GM21723 (cell line): ENCODE results near the gene ZSWIM7.
"Not testable (repeated sequence)": the region's sequence is repeated elsewhere in the genome, so short reads cannot be mapped to it uniquely, and the experiment has no call there.

ENCODE experiments used
- ATAC-seq: cut with Tn5 transposase; IDR thresholded peaks from one replicate; pipeline ENCODE4 v1.9.1; 2021; ENCODE audit warnings: mild to moderate bottlenecking, moderate library complexity; ENCODE audit not compliant: unreplicated experiment

Gene ZSWIM7

DNA sequence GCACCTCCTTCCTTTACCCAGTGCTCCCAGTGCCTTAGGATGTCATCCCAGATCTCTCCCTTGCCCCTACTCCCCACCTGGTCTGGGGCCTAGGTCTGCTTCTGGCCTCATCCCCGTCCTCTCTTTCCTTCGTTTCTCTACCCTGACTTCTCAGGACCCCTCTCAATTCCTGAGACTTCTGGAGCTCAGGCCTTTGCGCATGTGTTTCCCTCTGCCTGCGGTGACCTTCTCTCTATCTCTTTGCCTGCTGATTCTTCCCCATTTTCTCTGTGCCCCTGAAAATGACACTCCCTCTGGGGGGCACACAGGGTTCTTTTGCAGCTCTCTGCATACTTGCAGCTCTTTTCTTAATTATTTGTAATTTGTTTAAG, 41.0 kb downstream of the ZSWIM7 start:
- ATAC-seq = no peak

DNA sequence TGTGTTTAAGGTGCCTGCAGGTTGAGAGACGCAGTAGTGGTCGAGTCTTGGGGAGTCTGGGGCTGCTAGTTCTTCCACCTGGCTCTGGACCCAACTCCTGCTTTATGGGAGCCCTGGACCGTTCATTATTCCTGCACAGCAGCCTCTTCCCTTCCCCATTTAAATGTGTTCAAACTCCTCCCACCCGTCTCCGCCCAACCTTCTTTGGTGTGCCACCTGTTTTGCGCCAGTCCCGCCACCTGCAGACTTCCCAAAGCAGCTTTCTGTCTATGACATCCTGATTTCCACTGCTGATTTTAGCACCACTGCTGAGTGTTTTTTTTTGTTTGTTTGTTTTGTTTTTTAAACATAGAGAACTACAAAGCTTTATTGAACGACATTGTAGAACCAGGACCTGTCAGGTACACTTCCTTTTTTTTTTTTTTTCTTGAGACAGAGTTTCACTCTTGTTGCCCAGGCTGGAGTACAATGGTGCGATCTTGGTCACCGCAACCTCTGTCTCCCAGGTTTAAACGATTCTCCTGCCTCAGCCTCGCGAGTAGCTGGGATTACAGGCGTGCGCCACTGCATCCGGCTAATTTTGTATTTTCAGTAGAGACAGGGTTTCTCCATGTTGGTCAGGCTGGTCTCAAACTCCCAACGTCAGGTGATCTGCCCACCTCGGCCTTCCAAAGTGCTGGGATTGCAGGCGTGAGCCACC, 41.7 kb downstream of the ZSWIM7 start:
- no peak for ATAC-seq

DNA sequence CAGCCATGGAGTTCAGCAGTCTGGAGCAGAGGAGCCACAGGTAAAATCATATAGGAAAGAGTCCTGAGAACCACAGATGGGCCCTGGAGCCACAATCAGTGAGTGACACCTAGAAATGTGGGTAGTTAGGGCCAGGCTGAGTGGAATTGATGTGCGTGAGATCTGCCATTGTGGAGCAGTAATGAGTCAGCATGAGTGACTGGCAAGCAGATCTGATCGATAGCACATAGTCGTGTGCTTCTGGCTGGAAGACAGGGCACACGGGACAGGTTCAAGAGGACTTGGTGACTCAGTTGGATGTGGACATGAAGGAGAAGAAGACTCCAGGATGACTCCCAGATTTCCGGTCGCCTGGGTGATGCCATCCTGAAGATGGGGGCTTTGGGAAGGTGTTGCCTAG, 42.3 kb downstream of the ZSWIM7 start:
- no peak for ATAC-seq

DNA sequence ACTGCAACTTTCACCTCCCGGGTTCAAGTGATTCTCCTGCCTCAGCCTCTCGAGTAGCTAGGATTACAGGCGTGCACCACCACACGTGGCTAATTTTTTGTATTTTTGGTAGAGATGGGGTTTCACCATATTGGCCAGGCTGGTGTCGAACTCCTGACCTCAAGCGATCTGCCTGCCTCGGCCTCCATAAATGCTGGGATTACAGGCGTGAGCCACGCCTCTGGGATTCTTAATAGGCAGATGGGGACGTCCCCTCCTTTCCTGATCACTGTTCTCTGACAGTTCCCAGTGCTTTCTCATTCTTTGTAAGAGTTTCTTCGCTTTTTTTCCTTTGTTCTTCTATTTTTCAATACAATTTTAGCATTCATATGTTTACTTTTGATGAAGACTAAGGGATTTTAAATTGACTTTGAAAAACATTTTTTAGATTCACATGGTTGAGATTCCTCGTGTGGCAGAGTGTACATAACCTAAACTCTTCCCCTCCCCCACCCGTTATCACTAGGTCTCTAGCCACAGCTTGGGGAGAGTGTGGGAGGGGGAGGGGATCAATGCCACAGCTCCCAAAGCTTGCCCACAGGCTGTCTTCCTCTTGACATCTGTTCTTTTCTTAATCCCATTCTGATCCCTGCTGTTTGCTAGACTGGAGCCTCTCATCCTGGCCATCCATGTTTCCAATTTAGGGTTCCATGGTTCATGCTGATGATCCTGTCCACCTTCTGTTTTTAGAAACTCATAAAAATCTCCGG, 43.5 kb downstream of the ZSWIM7 start:
- ATAC-seq = no peak

DNA sequence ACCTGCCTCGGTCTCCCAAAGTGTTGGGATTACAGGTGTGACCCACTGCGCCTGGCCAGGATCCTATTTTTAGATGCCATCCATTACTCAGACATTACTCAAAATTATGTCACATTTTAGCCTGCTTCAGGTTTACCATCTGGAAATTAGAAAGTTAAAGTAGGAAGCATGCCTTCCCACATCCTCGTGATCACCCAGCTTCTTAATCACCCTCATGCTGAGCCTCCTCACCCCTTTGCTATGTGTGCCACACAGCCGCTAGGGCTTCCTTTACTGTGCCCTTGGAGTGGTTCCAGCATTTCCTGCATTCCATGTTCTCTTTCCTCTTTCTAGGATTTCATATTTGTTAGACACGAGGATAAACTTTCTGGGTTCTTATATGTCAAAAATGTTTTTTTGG, 45.3 kb downstream of the ZSWIM7 start:
- ATAC-seq = no peak

DNA sequence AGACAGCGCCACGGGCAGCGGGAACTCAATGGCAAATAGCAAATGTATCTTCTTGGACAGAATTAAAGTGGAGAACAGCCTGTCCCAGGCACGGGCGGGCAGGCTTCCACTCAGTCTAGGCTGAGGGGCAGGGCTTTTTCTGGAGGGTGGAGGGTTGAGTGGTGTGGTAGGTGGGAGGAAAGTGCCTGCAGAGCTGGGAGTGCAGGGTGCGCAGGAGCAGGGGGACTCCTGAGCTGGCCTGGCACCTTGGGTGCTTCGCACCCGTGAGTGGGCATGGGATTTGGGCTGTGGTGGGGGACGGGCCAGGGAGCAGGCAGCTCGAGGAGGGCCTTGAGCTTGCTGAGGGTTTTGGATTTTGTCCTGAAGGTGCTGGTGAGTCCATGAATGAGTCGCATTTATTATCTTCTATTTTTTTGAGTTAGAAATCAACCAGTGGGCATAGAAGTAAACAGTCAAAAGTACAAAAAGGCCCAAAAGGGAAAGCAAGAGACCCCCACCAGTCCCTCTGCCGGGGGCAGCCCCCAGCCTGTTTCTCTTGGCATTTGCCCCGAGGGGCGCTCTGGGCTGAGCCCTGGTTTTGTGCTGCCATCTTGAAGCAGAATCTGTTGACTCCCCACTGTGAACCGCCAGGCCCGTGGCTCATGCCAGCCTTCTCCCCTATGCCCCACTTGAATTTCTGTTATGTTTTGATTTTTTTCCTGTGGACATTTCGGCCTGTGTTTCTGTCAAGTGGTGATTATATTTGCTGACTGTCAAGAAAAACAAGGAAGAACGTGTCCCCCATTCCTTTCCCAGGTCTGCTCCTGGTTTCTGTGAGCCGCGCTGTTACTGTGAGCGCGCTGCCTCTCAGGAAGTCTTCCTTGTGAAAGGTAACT, 46.4 kb downstream of the ZSWIM7 start:
- no peak for ATAC-seq

DNA sequence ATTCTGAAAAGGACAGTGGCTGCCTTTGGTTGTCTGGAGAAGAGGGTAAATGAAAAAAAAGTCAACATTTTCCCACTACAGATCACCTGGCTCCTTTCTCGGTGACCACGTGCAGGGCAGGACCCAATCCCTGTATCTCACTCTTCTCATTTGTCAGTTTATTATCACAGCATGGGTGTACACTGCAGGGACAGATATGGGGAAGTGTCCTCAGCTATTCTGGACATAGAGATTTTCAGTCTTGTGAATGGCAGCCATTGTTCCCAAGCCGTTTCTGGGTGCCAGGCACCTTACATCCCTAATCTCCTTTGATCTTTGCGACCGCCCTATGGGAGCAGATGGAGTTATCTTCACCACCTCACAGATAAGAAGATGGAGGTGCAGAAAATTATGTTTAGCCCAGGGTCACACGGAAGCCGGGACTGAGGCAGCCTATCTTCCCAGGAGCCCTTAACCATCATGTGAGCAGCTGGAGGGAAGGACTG, 47.4 kb downstream of the ZSWIM7 start:
- ATAC-seq = no peak

DNA sequence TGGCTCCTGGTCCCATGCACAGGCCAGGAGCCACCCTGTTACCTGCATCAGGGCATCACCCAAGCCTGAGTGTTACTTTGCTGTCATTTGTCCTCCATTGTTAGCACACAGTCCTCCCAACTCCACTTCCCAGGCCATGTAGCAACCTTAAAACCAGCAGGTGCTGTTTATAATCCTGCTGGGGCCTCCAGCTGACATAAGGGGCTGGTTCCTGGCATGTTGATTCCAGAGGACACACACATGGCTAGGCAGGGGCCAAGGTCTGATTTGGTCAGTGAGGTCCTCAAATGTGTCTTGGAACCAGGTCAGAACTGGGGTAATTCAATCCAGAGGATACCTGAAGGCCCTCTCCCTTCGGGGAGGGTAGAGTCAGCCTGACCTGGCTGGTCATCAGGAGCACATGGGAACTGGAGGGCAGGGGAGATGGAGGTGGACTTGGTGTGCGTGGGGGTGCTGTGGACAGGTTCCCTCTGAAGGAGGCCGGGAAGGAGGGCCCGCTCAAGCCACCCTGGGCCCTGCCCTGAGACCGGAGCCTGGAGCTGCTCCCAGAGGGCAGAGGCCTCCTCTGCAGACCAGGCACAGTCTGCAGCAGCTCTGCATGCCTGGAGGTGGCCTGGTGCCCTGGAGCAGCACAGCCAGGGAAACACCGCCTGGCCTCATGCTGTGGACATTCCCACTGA, 48.0 kb downstream of the ZSWIM7 start:
- ATAC-seq = no peak

DNA sequence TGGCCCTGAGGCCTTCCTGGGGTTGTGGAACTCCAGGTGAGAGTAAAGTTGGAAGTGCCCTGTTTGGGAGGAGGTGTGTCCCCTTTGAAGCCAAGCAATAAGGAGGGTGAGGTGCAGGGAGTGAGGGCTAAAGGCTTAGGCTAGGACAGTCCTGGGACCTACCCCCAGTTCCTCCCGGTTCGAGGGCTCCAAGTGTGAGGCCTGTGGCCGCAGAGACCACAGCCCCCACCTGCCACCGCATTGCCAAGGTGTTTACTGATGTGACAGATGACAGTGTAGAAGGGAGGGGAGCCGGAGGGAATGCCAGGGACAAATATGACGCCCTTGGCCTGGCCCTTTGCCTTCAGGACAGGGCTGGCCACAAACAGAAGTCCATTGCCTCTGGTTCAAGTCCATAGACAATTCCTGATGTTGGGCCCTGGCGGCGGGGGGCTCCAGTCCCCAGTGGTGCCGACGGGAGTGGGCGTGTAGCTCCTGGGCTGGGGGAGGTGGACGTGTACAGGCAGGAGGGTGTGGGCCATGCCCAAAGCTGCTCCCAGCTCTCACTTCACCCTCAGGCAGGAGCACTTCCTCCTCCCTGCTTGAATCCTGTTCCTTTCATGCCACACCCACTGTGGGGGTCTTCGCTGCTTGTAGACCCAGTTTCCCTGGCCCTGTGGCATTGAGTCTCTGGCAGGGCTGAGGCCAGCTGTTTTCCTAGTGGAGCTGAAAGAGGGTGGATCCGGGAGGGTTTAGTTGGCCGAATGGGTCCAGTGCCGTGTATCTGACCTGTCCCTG, 51.3 kb downstream of the ZSWIM7 start:
- ATAC-seq = no peak

DNA sequence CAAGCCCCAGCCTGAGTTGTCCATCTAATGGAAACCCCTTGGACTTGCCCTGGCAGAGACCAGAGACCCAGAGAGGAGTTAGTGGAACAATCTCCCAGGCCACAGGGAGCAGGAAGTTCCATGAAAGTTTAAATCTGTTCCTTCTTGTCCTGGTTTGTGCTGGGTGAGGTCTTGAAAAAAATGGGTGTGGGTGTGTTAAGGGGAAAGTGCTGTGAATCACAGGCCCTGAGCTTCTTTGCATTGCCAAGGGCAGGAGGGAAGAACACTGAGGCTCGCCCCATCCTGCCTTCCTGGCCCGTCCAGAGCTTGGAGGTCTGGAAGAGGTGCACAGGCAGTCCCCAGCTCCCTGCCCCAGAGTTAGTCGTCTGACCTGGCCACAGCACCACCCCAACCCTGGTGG, 52.2 kb downstream of the ZSWIM7 start:
- no peak for ATAC-seq

DNA sequence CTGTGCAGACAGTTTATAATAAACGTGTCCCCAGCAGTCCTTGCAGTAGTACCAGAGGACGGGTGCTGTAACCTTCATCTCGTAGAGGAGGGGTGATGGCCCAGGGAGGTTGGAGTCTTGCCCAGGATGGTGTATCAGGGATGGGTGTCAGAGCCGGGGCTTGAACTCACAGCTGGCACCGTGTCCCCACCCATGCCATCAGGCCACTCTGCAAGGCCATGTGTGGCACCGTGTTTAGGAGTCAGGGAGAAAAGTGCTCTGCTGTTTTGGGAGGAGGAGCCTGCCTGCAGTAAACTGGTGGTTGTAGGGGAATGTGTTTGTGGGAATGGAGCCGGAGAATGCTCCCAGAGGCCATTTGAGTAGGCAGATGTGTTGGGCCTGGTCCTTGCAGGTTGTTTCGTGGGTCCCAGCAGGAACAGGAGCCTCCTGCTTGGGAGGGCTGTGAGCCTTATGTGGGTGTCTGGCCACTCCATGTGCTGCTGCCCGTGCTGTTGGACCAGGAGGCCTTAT, 52.8 kb downstream of the ZSWIM7 start:
- ATAC-seq = no peak

DNA sequence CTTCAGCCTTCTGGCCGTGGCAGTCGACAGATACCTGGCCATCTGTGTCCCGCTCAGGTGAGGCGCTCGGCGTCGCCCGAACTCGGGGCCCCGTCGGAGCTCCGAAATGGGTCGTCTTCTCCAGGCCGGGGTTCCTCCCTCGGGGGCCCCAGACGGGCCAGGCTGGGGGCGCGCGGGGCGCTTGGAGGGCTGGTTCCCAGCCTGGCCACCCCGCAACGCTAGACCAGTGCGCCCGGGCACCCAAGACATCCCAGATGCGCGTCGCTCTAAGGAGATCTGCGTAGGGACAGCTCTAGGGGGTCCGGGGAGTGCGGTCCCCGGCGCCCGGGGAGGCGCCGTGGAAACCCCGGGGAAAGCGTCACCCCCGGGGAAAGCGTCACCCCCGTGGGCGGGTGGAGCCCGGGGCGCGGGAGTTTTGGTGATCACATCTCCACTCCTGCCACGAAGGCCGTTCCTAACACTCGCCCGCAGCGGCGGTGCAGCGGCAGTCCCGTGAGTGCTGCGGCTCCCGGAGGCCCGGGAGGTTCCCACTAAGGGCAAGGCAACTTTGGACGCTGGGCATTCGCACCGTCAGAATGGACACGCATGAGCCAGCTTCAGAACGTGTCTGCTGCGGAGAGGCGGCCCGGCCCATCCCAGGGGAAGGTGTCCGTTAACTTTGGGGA, 53.8 kb downstream of the ZSWIM7 start:
- ATAC-seq = no peak

DNA sequence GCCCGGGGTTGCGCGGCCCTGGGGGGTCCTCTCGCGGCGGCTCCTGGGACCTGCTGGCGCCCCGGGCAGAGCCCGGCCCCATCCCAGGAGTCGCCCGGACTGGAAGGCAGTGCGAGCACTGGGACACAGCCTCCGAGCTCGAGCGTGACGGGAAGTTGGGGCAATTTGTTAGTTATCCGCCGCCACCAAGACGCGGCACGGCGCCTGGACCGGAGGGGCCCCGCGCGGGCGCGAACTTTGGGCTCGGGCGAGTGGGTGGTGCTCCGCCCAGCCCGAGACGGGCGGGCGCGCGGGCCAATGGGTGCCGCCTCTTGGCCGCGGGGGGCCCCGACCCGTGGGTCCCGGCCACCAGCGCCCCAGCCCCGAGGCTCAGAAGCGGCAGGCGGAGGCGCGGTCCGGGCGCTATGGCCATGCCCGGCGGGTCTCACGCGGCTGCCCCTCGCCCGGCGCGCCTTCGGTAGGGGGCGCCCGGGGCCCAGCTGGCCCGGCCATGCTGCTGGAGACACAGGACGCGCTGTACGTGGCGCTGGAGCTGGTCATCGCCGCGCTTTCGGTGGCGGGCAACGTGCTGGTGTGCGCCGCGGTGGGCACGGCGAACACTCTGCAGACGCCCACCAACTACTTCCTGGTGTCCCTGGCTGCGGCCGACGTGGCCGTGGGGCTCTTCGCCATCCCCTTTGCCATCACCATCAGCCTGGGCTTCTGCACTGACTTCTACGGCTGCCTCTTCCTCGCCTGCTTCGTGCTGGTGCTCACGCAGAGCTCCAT, 54.6 kb downstream of the ZSWIM7 start, which contains the start of gene ADORA2B:
ADORA2B (plus strand) TSS at position 372 of the 768 bp plus-strand sequence; CDS start at position 491, 119 bp downstream.
- ATAC-seq = no peak

DNA sequence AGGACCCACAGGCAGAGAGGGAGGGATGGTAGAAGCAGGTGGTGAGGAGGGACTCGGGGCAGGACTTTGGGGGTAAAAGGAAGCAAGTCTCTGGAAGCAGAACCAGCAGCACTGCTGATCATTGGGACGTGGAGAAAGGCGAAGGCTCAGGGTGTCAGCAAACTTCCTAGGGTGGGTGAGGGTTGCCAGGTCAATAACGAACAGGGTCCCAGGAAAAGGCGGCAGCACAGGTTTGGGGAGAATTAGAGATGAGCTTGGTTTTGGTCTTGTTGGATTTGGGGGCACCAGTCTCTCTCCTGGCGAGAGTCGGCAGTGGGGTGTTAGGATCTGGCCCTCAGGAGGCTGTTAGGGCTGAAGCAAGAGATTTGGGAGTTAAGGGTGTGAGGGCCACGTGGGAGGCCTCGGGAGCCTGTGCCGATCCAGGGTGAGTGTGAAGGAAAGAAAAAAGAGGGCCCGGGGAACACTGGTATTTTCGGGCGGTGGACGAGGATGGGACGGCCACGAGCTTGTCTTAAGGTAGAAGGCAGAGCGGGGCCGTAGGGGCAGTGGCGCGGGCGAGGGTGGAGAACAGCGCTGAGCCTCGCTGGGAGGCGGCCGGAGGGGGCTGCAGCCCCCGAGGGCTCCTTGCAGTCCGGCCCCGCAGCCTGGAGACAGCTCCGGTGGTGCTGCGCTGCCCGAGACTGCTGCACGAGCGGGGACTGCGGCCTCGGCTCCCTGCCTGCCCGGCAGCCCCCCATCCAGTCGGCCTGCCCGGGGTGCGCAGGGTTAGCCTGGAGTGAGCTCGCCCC, 55.3 kb downstream of the ZSWIM7 start:
- no peak for ATAC-seq

DNA sequence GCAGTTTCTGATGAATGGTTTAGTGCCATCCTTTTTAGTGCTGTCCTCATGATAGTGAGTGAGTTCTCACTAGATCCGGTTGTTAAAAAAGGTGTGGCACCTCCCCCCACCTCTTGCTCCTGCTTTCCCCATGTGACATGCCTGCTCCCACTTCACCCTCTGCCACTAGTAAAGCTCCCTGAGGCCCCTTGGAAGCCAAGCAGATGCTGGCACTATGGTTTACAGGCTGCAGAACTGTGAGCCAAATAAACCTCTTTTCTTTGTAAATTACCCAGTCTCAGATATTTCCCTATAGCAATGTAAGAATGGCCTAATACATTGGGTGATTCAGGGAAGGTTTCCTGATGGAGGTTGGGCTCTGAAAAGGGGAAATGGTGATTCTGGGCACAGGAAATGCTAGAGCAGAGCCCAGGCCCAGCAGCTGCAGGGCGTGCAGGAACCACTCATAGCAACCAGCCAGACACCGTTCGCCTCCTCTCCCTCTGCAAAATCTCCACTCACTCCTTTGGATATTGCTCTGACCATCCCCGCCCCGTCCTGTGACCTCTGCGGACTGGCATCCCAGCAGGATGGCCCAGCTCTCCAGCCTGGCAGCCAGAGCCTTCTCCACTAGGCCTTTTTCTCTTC, 57.2 kb downstream of the ZSWIM7 start:
- ATAC-seq = no peak

DNA sequence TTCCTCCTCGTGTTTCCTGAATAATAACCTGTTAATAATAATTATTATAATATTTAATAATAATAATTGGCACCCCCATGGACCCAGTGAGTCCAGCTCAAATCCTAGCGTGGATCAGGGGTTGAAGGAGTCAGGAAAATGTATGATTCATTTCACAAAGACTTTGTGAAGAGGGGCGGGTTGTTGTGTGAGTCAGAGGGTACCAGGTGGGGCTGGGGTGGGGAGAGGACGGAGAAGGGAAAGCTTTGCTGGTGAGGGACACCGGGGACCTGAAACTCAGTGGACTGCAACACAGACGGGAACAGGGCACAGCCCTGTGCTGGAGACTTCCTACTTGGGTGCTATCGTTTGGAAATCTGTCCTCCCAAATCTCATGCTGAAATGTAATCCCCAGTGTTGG, 57.7 kb downstream of the ZSWIM7 start:
- no peak for ATAC-seq

DNA sequence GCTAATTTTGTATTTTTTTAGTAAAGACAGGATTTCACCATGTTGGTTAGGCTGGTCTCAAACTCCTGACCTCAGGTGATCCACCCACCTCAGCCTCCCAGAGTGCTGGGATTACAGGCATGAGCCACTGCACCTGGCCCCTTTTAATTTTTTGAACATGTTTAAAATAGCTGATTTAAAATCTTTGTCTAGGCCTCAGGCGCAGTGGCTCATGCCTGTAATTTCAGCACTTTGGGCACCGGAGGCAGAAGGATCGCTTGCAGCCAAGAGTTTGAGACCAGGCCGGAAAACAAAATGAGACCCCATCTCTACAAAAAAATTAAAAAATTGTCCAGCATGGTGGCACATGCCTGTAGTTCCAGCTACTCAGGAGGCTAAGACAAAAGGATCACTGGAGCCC, 63.0 kb downstream of the ZSWIM7 start:
- ATAC-seq = not testable (repeated sequence)
